Measurements from ENCODE around the gene RNFT2.

DNA sequence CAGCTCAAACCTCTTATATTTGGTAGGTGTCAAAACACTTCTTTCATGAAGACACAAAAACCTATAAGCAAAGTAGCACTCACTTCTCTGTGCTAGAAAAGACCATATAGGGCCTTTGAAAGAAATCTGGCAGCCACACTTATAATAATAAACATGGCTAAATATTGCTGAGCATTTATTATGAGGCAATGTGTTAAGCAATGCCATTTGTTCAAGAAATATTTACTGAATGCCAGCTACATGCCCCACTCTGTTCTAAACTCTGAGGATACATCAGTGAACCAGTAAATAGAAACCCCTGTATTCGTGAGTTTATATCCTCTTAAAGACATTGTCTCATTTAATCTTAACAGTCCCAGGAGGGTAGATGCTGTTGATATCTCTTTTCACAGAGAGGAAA is 52.0 kb downstream of the RNFT2 start:
- TF ChIP-seq, protein P1, sequence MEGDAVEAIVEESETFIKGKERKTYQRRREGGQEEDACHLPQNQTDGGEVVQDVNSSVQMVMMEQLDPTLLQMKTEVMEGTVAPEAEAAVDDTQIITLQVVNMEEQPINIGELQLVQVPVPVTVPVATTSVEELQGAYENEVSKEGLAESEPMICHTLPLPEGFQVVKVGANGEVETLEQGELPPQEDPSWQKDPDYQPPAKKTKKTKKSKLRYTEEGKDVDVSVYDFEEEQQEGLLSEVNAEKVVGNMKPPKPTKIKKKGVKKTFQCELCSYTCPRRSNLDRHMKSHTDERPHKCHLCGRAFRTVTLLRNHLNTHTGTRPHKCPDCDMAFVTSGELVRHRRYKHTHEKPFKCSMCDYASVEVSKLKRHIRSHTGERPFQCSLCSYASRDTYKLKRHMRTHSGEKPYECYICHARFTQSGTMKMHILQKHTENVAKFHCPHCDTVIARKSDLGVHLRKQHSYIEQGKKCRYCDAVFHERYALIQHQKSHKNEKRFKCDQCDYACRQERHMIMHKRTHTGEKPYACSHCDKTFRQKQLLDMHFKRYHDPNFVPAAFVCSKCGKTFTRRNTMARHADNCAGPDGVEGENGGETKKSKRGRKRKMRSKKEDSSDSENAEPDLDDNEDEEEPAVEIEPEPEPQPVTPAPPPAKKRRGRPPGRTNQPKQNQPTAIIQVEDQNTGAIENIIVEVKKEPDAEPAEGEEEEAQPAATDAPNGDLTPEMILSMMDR (IDR thresholded peaks at IDR 0.05) = no peak
- no peak for TF ChIP-seq POLR2A (IDR thresholded peaks at IDR 0.05)

All from lower leg skin (tissue), 3 donors.